H9 (cell line): ENCODE measurements around the gene CHD1. TPM values are rescaled to one million over a fixed set of nuclear protein-coding genes. Genes with fewer than 3 reads are reported as not detected.

Source experiments
- DNase-seq: peaks from one replicate; pipeline ENCODE4 v3.0.0-alpha.2; 2017
- H2AFZ ChIP-seq: one replicate; pipeline ENCODE4 v1.6.1; 2013; ENCODE audit warnings: mild to moderate bottlenecking, low read length, control low read depth, moderate library complexity
- H2AK5ac ChIP-seq: 2 replicates; pipeline ENCODE4 v1.6.1; 2013; ENCODE audit warnings: low read length, control low read depth, mixed read lengths; ENCODE audit not compliant: insufficient read length
- H2BK120ac ChIP-seq: one replicate; pipeline ENCODE4 v1.6.1; 2013; ENCODE audit warnings: low read depth, mild to moderate bottlenecking, low read length, control low read depth, inconsistent platforms; ENCODE audit not compliant: poor library complexity, severe bottlenecking
- H2BK12ac ChIP-seq: 2 replicates; pipeline ENCODE4 v1.6.1; 2013; ENCODE audit warnings: low read length, control low read depth, mixed read lengths, low read depth; ENCODE audit not compliant: insufficient read length
- H2BK15ac ChIP-seq: 2 replicates; pipeline ENCODE4 v1.6.1; 2013; ENCODE audit warnings: low read depth, low read length, control low read depth
- H2BK20ac ChIP-seq: one replicate; pipeline ENCODE4 v1.6.1; 2013; ENCODE audit warnings: low read depth, mild to moderate bottlenecking, low read length, control low read depth, inconsistent platforms; ENCODE audit not compliant: poor library complexity, severe bottlenecking
- H2BK5ac ChIP-seq: 2 replicates; pipeline ENCODE4 v1.6.1; 2013; ENCODE audit warnings: low read length, control low read depth, mixed read lengths; ENCODE audit not compliant: insufficient read length
- H3K14ac ChIP-seq: 2 replicates; pipeline ENCODE4 v1.6.1; 2013; ENCODE audit warnings: low read length, control low read depth; ENCODE audit not compliant: insufficient read depth
- H3K18ac ChIP-seq: 2 replicates; pipeline ENCODE4 v1.6.1; 2013; ENCODE audit warnings: low read depth, mild to moderate bottlenecking, mixed read lengths, low read length, control low read depth; ENCODE audit not compliant: insufficient read length
- H3K23ac ChIP-seq: 2 replicates; pipeline ENCODE4 v1.6.1; 2013; ENCODE audit warnings: low read length, control low read depth, mixed read lengths, low read depth; ENCODE audit not compliant: insufficient read length
- H3K23me2 ChIP-seq: 2 replicates; pipeline ENCODE4 v1.6.1; 2013; ENCODE audit warnings: low read depth, mild to moderate bottlenecking, mixed read lengths, low read length, control low read depth; ENCODE audit not compliant: insufficient read length, poor library complexity, severe bottlenecking
- H3K27ac ChIP-seq: 2 replicates; pipeline ENCODE4 v1.5.1; 2013; ENCODE audit warnings: low read length, control low read depth, mixed read lengths, low read depth; ENCODE audit not compliant: insufficient read length
- H3K27me3 ChIP-seq: 2 replicates; pipeline ENCODE4 v1.6.1; 2013; ENCODE audit warnings: low read length, control low read depth, inconsistent platforms; ENCODE audit not compliant: insufficient read depth
- H3K4ac ChIP-seq: 2 replicates; pipeline ENCODE4 v1.6.1; 2013; ENCODE audit warnings: low read depth, mild to moderate bottlenecking, control low read depth, inconsistent platforms, low read length, moderate library complexity
- H3K4me1 ChIP-seq: 2 replicates; pipeline ENCODE4 v1.6.1; 2013; ENCODE audit warnings: low read length, control low read depth, inconsistent platforms; ENCODE audit not compliant: insufficient read depth
- H3K4me2 ChIP-seq: 2 replicates; pipeline ENCODE4 v1.6.1; 2013; ENCODE audit warnings: low read length, control low read depth, mixed read lengths; ENCODE audit not compliant: insufficient read length, insufficient read depth
- H3K56ac ChIP-seq: 2 replicates; pipeline ENCODE4 v1.6.1; 2013; ENCODE audit warnings: low read depth, mild to moderate bottlenecking, mixed read lengths, low read length, control low read depth; ENCODE audit not compliant: insufficient read length
- H3K79me1 ChIP-seq: 2 replicates; pipeline ENCODE4 v1.6.1; 2013; ENCODE audit warnings: low read depth, mild to moderate bottlenecking, moderate library complexity, low read length, control low read depth, inconsistent platforms; ENCODE audit not compliant: insufficient read depth, poor library complexity, severe bottlenecking
- H3K79me2 ChIP-seq: 2 replicates; pipeline ENCODE4 v1.6.1; 2013; ENCODE audit warnings: low read length, control low read depth, inconsistent platforms; ENCODE audit not compliant: insufficient read depth
- H3K9ac ChIP-seq: 2 replicates; pipeline ENCODE4 v1.6.1; 2013; ENCODE audit warnings: low read length, control low read depth, mixed read lengths; ENCODE audit not compliant: insufficient read length; ENCODE audit errors: extremely low read depth
- H3K9me3 ChIP-seq: one replicate; pipeline ENCODE4 v1.6.1; 2013; ENCODE audit warnings: low read depth, low read length, inconsistent platforms; ENCODE audit not compliant: control insufficient read depth
- H3T11ph ChIP-seq: one replicate; pipeline ENCODE4 v1.6.1; 2013; ENCODE audit warnings: mild to moderate bottlenecking, low read length, control low read depth, inconsistent platforms
- H4K20me1 ChIP-seq: one replicate; pipeline ENCODE4 v1.6.1; 2013; ENCODE audit not compliant: control insufficient read depth, insufficient read length, insufficient read depth
- H4K5ac ChIP-seq: 2 replicates; pipeline ENCODE4 v1.6.1; 2013; ENCODE audit warnings: low read depth, mild to moderate bottlenecking, mixed read lengths, low read length, control low read depth; ENCODE audit not compliant: insufficient read length
- H4K8ac ChIP-seq: replicated peaks from 2 replicates; pipeline ENCODE4 v1.6.1; 2013; ENCODE audit warnings: low read length, control low read depth, mixed read lengths, low read depth; ENCODE audit not compliant: insufficient read length
- H4K91ac ChIP-seq: 2 replicates; pipeline ENCODE4 v1.6.1; 2013; ENCODE audit warnings: low read depth, mild to moderate bottlenecking, moderate library complexity, mixed read lengths, low read length, control low read depth; ENCODE audit not compliant: insufficient read length
- H3K27ac Mint-ChIP-seq, 3 experiments: 2 replicates in 2 of 3; 3 replicates in 1 of 3; pipeline ENCODE4 v1.8.0; 2020 to 2021; ENCODE audit warnings: mixed read lengths in 3 of 3, mild to moderate bottlenecking in 1 of 3, moderate library complexity in 1 of 3
- H3K27me3 Mint-ChIP-seq: 2 replicates; pipeline ENCODE4 v1.8.0; 2021; ENCODE audit warnings: low read depth, mild to moderate bottlenecking, moderate library complexity, mixed read lengths
- H3K36me3 Mint-ChIP-seq, 3 experiments: 2 replicates in 2 of 3; 3 replicates in 1 of 3; pipeline ENCODE4 v1.8.0; 2020 to 2021; ENCODE audit warnings: low read depth in 3 of 3, mixed read lengths in 3 of 3; ENCODE audit not compliant: insufficient read depth in 1 of 3
- H3K4me1 Mint-ChIP-seq, 2 experiments: 2 replicates each; pipeline ENCODE4 v1.8.0; 2020; ENCODE audit warnings: mixed read lengths in 2 of 2
- H3K4me3 Mint-ChIP-seq, 2 experiments: 2 replicates in 1 of 2; 3 replicates in 1 of 2; pipeline ENCODE4 v1.8.0; 2020 to 2021; ENCODE audit warnings: mild to moderate bottlenecking in 2 of 2, mixed read lengths in 2 of 2, moderate library complexity in 1 of 2
- H3K9me3 Mint-ChIP-seq, 2 experiments: 2 replicates in 1 of 2; 3 replicates in 1 of 2; pipeline ENCODE4 v1.8.0; 2020; ENCODE audit warnings: mild to moderate bottlenecking in 2 of 2, mixed read lengths in 2 of 2, moderate library complexity in 1 of 2
- CTCF ChIP-seq: fragments of 200-600 bp; sonication (generic); conservative IDR thresholded peaks from 3 replicates; pipeline ENCODE4 v1.8.0; 2021; ENCODE audit warnings: antibody characterized with exemption, mild to moderate bottlenecking
- WGBS: extraction: QIAGEN DNeasy Blood & Tissue Kit; methylation state at CpG from one replicate; pipeline ENCODE4 v1.1.7; 2013; ENCODE audit warnings: missing lambda C conversion rate, low lambda C conversion rate, mixed read lengths; ENCODE audit not compliant: insufficient read length; ENCODE audit errors: extremely low coverage; 5-methylcytosine and 5-hydroxymethylcytosine counted together
- total RNA-seq: library from RNA; stranded (reverse); gene quantifications from 2 replicates; pipeline ENCODE4 v1.2.1, GENCODE V29; 2021

The CHD1 gene
- total RNA-seq, 1 experiment from 2014 or later = 62.7 TPM

- no peak overlapping the region for H3K56ac ChIP-seq
- H3K27ac ChIP-seq = no peak overlapping the region
- no peak overlapping the region for H2BK12ac ChIP-seq
- WGBS = no CpG with 5 or more reads among the region's 42 CpGs
- H3K79me1 ChIP-seq = no peaks in the 10 kb centered on the region
- H3K23me2 ChIP-seq = no peaks in the 10 kb centered on the region
- no peak overlapping the region for H4K5ac ChIP-seq
- Mint-ChIP-seq H3K27me3 (no peaks in the 10 kb centered on the region), H3K36me3 (peaks cover 11 to 22% (median 16%) of the 10 kb centered on the region in 3 experiments), H3K4me1 (peaks cover 0 to 4% of the 10 kb centered on the region in 2 experiments; a peak in 2 of 4 replicates), H3K27ac (no peak overlapping the region; a peak in 1 of 7 replicates), H3K4me3 (no peak overlapping the region), H3K9me3 (peaks cover 24 to 25% of the 10 kb centered on the region in 2 experiments)
- peak; percentile 49 for DNase-seq
- no peak overlapping the region for H4K8ac ChIP-seq
- peak; percentile 57 for TF ChIP-seq CTCF
- H3K14ac ChIP-seq = no peak overlapping the region
- H4K91ac ChIP-seq = no peak overlapping the region
- no peak overlapping the region for H2AK5ac ChIP-seq
- H3K23ac ChIP-seq = no peak overlapping the region
- H2BK120ac ChIP-seq = no peak overlapping the region
- no peak overlapping the region for H3K18ac ChIP-seq
- H3K9me3 ChIP-seq = peaks cover 9% of the 10 kb centered on the region
- no peak overlapping the region for H2AFZ ChIP-seq
- H3K79me2 ChIP-seq = no peaks in the 10 kb centered on the region
- H3K4ac ChIP-seq = no peak overlapping the region
- no peaks in the 10 kb centered on the region for H3K27me3 ChIP-seq
- H2BK5ac ChIP-seq = no peak overlapping the region
- no peak overlapping the region for H2BK15ac ChIP-seq
- H3K4me1 ChIP-seq = no peaks in the 10 kb centered on the region
- no peak overlapping the region for H3K9ac ChIP-seq
- H4K20me1 ChIP-seq = no peaks in the 10 kb centered on the region
- H3K4me2 ChIP-seq = no peak overlapping the region
- peak overlapping the region; percentile 84 for H2BK20ac ChIP-seq
- H3T11ph ChIP-seq = no peak overlapping the region
Observed at GRCh38 chr5:98839469-98840383, 89.1 kb downstream of the CHD1 start.
